RWPE1 (cell line): Measurements from ENCODE around the gene GPR12.
"Not testable (repeated sequence)": the region's sequence is repeated elsewhere in the genome, so short reads cannot be mapped to it uniquely, and the experiment has no call there.

Experiments
- CTCF ChIA-PET: fragments of 350-600 bp; sonication (Branson Sonifier 250); formaldehyde crosslinking; extraction: SDS; loops from one replicate; lab custom pipeline; 2021; lab: Yijun Ruan, JAX
- POLR2A ChIA-PET: fragments of 400-600 bp; formaldehyde crosslinking; extraction: SDS; loops from one replicate; lab custom pipeline; 2020; ENCODE audit warnings: antibody characterized with exemption; ENCODE audit not compliant: low non-redundant PET; lab: Yijun Ruan, JAX
- DNase-seq: peaks from one replicate; pipeline ENCODE4 v3.0.0; 2012; ENCODE audit warnings: low spot score
- H3K27ac ChIP-seq: fragments of 450-650 bp; 2 replicates; pipeline ENCODE4 v1.5.1; 2017
- CTCF ChIP-seq: fragments of 450-650 bp; conservative IDR thresholded peaks from 2 replicates; pipeline ENCODE4 v1.5.1; 2017; ENCODE audit warnings: low read depth, mild to moderate bottlenecking

GPR12 gene

GRCh38 chr13:26727633-26728032, 33.0 kb downstream of the GPR12 start:
- ChIA-PET CTCF (no interaction called here), POLR2A (no interaction called here)
- no peak for TF ChIP-seq CTCF

GRCh38 chr13:26727122-26727521, 33.5 kb downstream of the GPR12 start:
- no peak for TF ChIP-seq CTCF
- CTCF ChIA-PET, result no interaction called here
- POLR2A ChIA-PET, result no interaction called here
- no peak for DNase-seq
- no peak overlapping the region for H3K27ac ChIP-seq

More at GRCh38 chr13:26727633-26728032, 33.0 kb downstream of the GPR12 start:
- peak; percentile 7 for DNase-seq
- H3K27ac ChIP-seq, result no peak overlapping the region

- POLR2A ChIA-PET, result no interaction called here
- TF ChIP-seq CTCF, result no peak
- H3K27ac ChIP-seq, result no peak overlapping the region
- CTCF ChIA-PET, result no interaction called here
- no peak for DNase-seq
Measured at GRCh38 chr13:26726684-26727083, 33.9 kb downstream of the GPR12 start.

- DNase-seq, CTCF ChIA-PET, H3K27ac ChIP-seq, POLR2A ChIA-PET: not testable (repeated sequence)
Measured at GRCh38 chr13:26723620-26724019, 37.0 kb downstream of the GPR12 start.

- no peak overlapping the region for H3K27ac ChIP-seq
- POLR2A ChIA-PET, result no interaction called here
- CTCF ChIA-PET, result no interaction called here
- DNase-seq, result no peak
- TF ChIP-seq CTCF, result no peak
Measured at GRCh38 chr13:26722321-26722720, 38.3 kb downstream of the GPR12 start.

GRCh38 chr13:26721251-26722121, 39.1 kb downstream of the GPR12 start:
- no peak for TF ChIP-seq CTCF
- POLR2A ChIA-PET, result no interaction called here
- H3K27ac ChIP-seq, result no peak overlapping the region
- no peak for DNase-seq
- CTCF ChIA-PET, result interaction anchor here (0.7 kb wide), 1 partner anchor 38 kb away, joined by 3 read pairs; no protein-coding TSS in a partner anchor

- ChIA-PET CTCF (interaction anchor here (0.6 kb wide), 1 partner anchor 9 kb away, joined by 4 read pairs; no protein-coding TSS in a partner anchor), POLR2A (no interaction called here)
- TF ChIP-seq CTCF, result no peak
- no peak overlapping the region for H3K27ac ChIP-seq
- no peak for DNase-seq
Measured at GRCh38 chr13:26719356-26719945, 41.1 kb downstream of the GPR12 start.
